WTC11 (cell line): ENCODE results near the gene VEGFC. TPM values are rescaled to one million over a fixed set of nuclear protein-coding genes. Genes with fewer than 3 reads are reported as not detected.

Source experiments
- ATAC-seq: fragments of 200-7000 bp; cut with Tn5 transposase; 2 replicates; pipeline ENCODE4 v1.10.0; 2021; ENCODE audit warnings: mild to moderate bottlenecking, moderate library complexity
- CTCF ChIA-PET: fragments of 300-600 bp; sonication (Branson Sonifier 250); formaldehyde crosslinking; loops from one replicate; lab custom pipeline; 2021; ENCODE audit warnings: antibody characterized with exemption; lab: Charles Lee
- POLR2A ChIA-PET: fragments of 350-600 bp; sonication (Branson Sonifier 250); formaldehyde crosslinking; loops from one replicate; lab custom pipeline; 2021; ENCODE audit warnings: antibody characterized with exemption; lab: Charles Lee
- DNase-seq: peaks from one replicate; pipeline ENCODE4 v3.0.0; 2021; ENCODE audit warnings: low spot score
- H3K27ac Mint-ChIP-seq: 2 replicates; pipeline ENCODE4 v1.8.0; 2021; ENCODE audit warnings: mixed read lengths
- H3K27me3 Mint-ChIP-seq: 2 replicates; pipeline ENCODE4 v1.8.0; 2021; ENCODE audit warnings: low read depth, mild to moderate bottlenecking, moderate library complexity, mixed read lengths
- H3K36me3 Mint-ChIP-seq: 2 replicates; pipeline ENCODE4 v1.8.0; 2021; ENCODE audit warnings: mixed read lengths
- H3K4me1 Mint-ChIP-seq: 2 replicates; pipeline ENCODE4 v1.8.0; 2022; ENCODE audit warnings: mixed read lengths
- H3K4me3 Mint-ChIP-seq: 2 replicates; pipeline ENCODE4 v1.8.0; 2021; ENCODE audit warnings: mild to moderate bottlenecking, moderate library complexity, mixed read lengths
- H3K9me3 Mint-ChIP-seq: 2 replicates; pipeline ENCODE4 v1.8.0; 2021; ENCODE audit warnings: mixed read lengths
- ATF3 ChIP-seq: sonication (generic); formaldehyde crosslinking; conservative IDR thresholded peaks from 2 replicates; pipeline ENCODE4 v1.8.1; 2022; ENCODE audit warnings: mild to moderate bottlenecking, missing genetic modification reagents
- CDX4 ChIP-seq: fragments of 250-450 bp; sonication (Bioruptor Pico); IDR thresholded peaks from 2 replicates; pipeline ENCODE4 v1.9.0; 2021; ENCODE audit warnings: moderate library complexity, mild to moderate bottlenecking, inconsistent platforms, borderline replicate concordance
- CTCF ChIP-seq: fragments of 200-600 bp; IDR thresholded peaks from 2 replicates; pipeline ENCODE4 v1.8.0; 2022; ENCODE audit warnings: antibody characterized with exemption
- E2F1 ChIP-seq: sonication (generic); formaldehyde crosslinking; IDR thresholded peaks from 2 replicates; pipeline ENCODE4 v1.8.0; 2022; ENCODE audit warnings: mild to moderate bottlenecking, missing genetic modification reagents
- ERG ChIP-seq: fragments of 250-450 bp; sonication (Bioruptor Pico); IDR thresholded peaks from 2 replicates; pipeline ENCODE4 v1.8.0; 2021; ENCODE audit warnings: mild to moderate bottlenecking
- FOXJ3 ChIP-seq: sonication (generic); formaldehyde crosslinking; IDR thresholded peaks from 2 replicates; pipeline ENCODE4 v1.9.0; 2021; ENCODE audit warnings: missing genetic modification reagents, mild to moderate bottlenecking, borderline replicate concordance
- FOXP1 ChIP-seq: sonication (generic); formaldehyde crosslinking; IDR thresholded peaks from 2 replicates; pipeline ENCODE4 v1.8.0; 2022; ENCODE audit warnings: missing genetic modification reagents, mild to moderate bottlenecking, moderate library complexity, borderline replicate concordance
- GRHL2 ChIP-seq: fragments of 250-450 bp; sonication (Bioruptor Pico); IDR thresholded peaks from 2 replicates; pipeline ENCODE4 v1.8.0; 2022; ENCODE audit warnings: mild to moderate bottlenecking, moderate library complexity; ENCODE audit not compliant: insufficient replicate concordance, severe bottlenecking
- HMGA2 ChIP-seq: fragments of 250-450 bp; sonication (Bioruptor Pico); IDR thresholded peaks from 2 replicates; pipeline ENCODE4 v1.4.0; 2021; ENCODE audit warnings: mild to moderate bottlenecking, moderate library complexity
- MXD4 ChIP-seq: fragments of 250-450 bp; sonication (Bioruptor Pico); IDR thresholded peaks from 2 replicates; pipeline ENCODE4 v1.8.0; 2021; ENCODE audit warnings: mild to moderate bottlenecking, moderate library complexity, borderline replicate concordance
- PRDM15 ChIP-seq: sonication (generic); formaldehyde crosslinking; IDR thresholded peaks from 2 replicates; pipeline ENCODE4 v1.8.0; 2022; ENCODE audit warnings: missing genetic modification reagents
- PRRX2 ChIP-seq: fragments of 250-450 bp; sonication (Bioruptor Pico); IDR thresholded peaks from 2 replicates; pipeline ENCODE4 v1.8.0; 2021; ENCODE audit warnings: mild to moderate bottlenecking
- RELA ChIP-seq: sonication (generic); formaldehyde crosslinking; IDR thresholded peaks from 2 replicates; pipeline ENCODE4 v1.8.1; 2022; ENCODE audit warnings: missing genetic modification reagents, mild to moderate bottlenecking, borderline replicate concordance
- RORB ChIP-seq: fragments of 250-450 bp; sonication (Bioruptor Pico); IDR thresholded peaks from 2 replicates; pipeline ENCODE4 v1.9.0; 2021; ENCODE audit warnings: mild to moderate bottlenecking
- SMAD4 ChIP-seq: sonication (generic); formaldehyde crosslinking; IDR thresholded peaks from 2 replicates; pipeline ENCODE4 v1.8.0; 2022; ENCODE audit warnings: mild to moderate bottlenecking, missing genetic modification reagents
- TEAD1 ChIP-seq: sonication (generic); formaldehyde crosslinking; IDR thresholded peaks from 2 replicates; pipeline ENCODE4 v1.8.0; 2022; ENCODE audit warnings: mild to moderate bottlenecking, missing genetic modification reagents
- ZMAT4 ChIP-seq: fragments of 250-450 bp; sonication (Bioruptor Pico); IDR thresholded peaks from 2 replicates; pipeline ENCODE4 v1.9.0; 2021; ENCODE audit warnings: mild to moderate bottlenecking
- ZNF423 ChIP-seq: fragments of 250-450 bp; sonication (Bioruptor Pico); IDR thresholded peaks from 2 replicates; pipeline ENCODE4 v2.1.2; 2022; ENCODE audit warnings: mild to moderate bottlenecking, moderate library complexity
- total RNA-seq: library from RNA; stranded (reverse); gene quantifications from 3 replicates; pipeline ENCODE4 v1.2.3, GENCODE V29; 2021

Gene VEGFC
- total RNA-seq, 1 experiment from 2014 or later: 0.61 TPM

GRCh38 chr4:176642472-176642871 lies 150.2 kb downstream of the VEGFC start:
- H3K4me1 Mint-ChIP-seq: no peaks in the 10 kb centered on the region
- CTCF ChIA-PET: no interaction called here
- peak; percentile 16 for DNase-seq
- TF ChIP-seq ATF3 (CRISPR knock-in tag) (no peak), ZMAT4 (CRISPR knock-in tag) (no peak), MXD4 (no peak)
- no peaks in the 10 kb centered on the region for H3K27me3 Mint-ChIP-seq
- POLR2A ChIA-PET: no interaction called here
- ATAC-seq: peak; percentile 88
- no peak overlapping the region for H3K27ac Mint-ChIP-seq
- no peaks in the 10 kb centered on the region for H3K36me3 Mint-ChIP-seq
- H3K9me3 Mint-ChIP-seq: no peaks in the 10 kb centered on the region
- no peak overlapping the region for H3K4me3 Mint-ChIP-seq

- no peaks in the 10 kb centered on the region for H3K4me1 Mint-ChIP-seq
- POLR2A ChIA-PET: no interaction called here
- TF ChIP-seq PRRX2 (CRISPR knock-in tag): no peak
- no peak for TF ChIP-seq ZNF423 (CRISPR knock-in tag)
- no peak for TF ChIP-seq FOXJ3
- no peak for TF ChIP-seq E2F1 (CRISPR knock-in tag)
- no peak for TF ChIP-seq HMGA2
- no peak for TF ChIP-seq ATF3 (CRISPR knock-in tag)
- TF ChIP-seq ERG (CRISPR knock-in tag): no peak
- no peak for TF ChIP-seq CDX4 (CRISPR knock-in tag)
- TF ChIP-seq RELA: no peak
- no peak for TF ChIP-seq SMAD4
- TF ChIP-seq GRHL2 (CRISPR knock-in tag): no peak
- no peak for TF ChIP-seq MXD4
- no peak for TF ChIP-seq FOXP1 (CRISPR knock-in tag)
- TF ChIP-seq TEAD1 (CRISPR knock-in tag): no peak
- no peak for TF ChIP-seq RORB (CRISPR knock-in tag)
- TF ChIP-seq CTCF: no peak
- TF ChIP-seq PRDM15 (CRISPR knock-in tag): no peak
- H3K27me3 Mint-ChIP-seq: no peaks in the 10 kb centered on the region
- DNase-seq (no peak), ATAC-seq (no peak)
- H3K9me3 Mint-ChIP-seq: no peaks in the 10 kb centered on the region
- no peaks in the 10 kb centered on the region for H3K36me3 Mint-ChIP-seq
- CTCF ChIA-PET: no interaction called here
- H3K27ac Mint-ChIP-seq: no peak overlapping the region
- H3K4me3 Mint-ChIP-seq: no peak overlapping the region
Observed at GRCh38 chr4:176641237-176641636, 151.5 kb downstream of the VEGFC start.
